SK-N-SH treated with all-trans-retinoic acid at 6 μM for 48 hours (cell line): Measurements from ENCODE around the gene NT5DC1.

Experiments
- ATAC-seq: fragments of 200-7000 bp; cut with Tn5 transposase; 3 replicates; pipeline ENCODE4 v1.9.1; 2020; ENCODE audit warnings: mild to moderate bottlenecking, moderate library complexity
- ARNTL ChIP-seq: fragments of 450-650 bp; formaldehyde crosslinking; IDR thresholded peaks from 2 replicates; pipeline ENCODE4 v1.5.0; 2020; ENCODE audit warnings: low read depth, mild to moderate bottlenecking, moderate library complexity, borderline replicate concordance
- CSDC2 ChIP-seq: fragments of 250-450 bp; sonication (Bioruptor Pico); IDR thresholded peaks from 2 replicates; pipeline ENCODE4 v1.5.0; 2020; ENCODE audit warnings: mild to moderate bottlenecking, moderate library complexity
- ESRRG ChIP-seq: fragments of 250-450 bp; sonication (Bioruptor Pico); IDR thresholded peaks from 2 replicates; pipeline ENCODE4 v1.6.1; 2021; ENCODE audit warnings: mild to moderate bottlenecking
- GLIS3 ChIP-seq: fragments of 250-450 bp; sonication (Bioruptor Pico); IDR thresholded peaks from 2 replicates; pipeline ENCODE4 v1.5.0; 2020; ENCODE audit warnings: mild to moderate bottlenecking, moderate library complexity
- ISL1 ChIP-seq: fragments of 250-450 bp; sonication (Bioruptor Pico); IDR thresholded peaks from 2 replicates; pipeline ENCODE4 v2.1.2; 2022; ENCODE audit warnings: mild to moderate bottlenecking, moderate library complexity
- PATZ1 ChIP-seq: fragments of 250-450 bp; sonication (Bioruptor Pico); IDR thresholded peaks from 2 replicates; pipeline ENCODE4 v1.8.0; 2020; ENCODE audit warnings: mild to moderate bottlenecking, moderate library complexity, borderline replicate concordance
- PPARA ChIP-seq: fragments of 250-450 bp; sonication (Bioruptor Pico); IDR thresholded peaks from 2 replicates; pipeline ENCODE4 v1.5.0; 2020; ENCODE audit warnings: mild to moderate bottlenecking, borderline replicate concordance
- RARB ChIP-seq: fragments of 250-450 bp; sonication (Bioruptor Pico); IDR thresholded peaks from 2 replicates; pipeline ENCODE4 v1.8.0; 2021; ENCODE audit warnings: mild to moderate bottlenecking, moderate library complexity
- SNAI2 ChIP-seq: fragments of 250-450 bp; sonication (Bioruptor Pico); IDR thresholded peaks from 2 replicates; pipeline ENCODE4 v1.5.0; 2020; ENCODE audit warnings: mild to moderate bottlenecking, moderate library complexity
- TCF4 ChIP-seq: fragments of 250-450 bp; sonication (Bioruptor Pico); IDR thresholded peaks from 2 replicates; pipeline ENCODE4 v1.8.0; 2021; ENCODE audit warnings: mild to moderate bottlenecking, moderate library complexity, borderline replicate concordance
- TOX ChIP-seq: fragments of 250-450 bp; sonication (Bioruptor Pico); IDR thresholded peaks from 2 replicates; pipeline ENCODE4 v1.8.0; 2021; ENCODE audit warnings: mild to moderate bottlenecking, moderate library complexity, borderline replicate concordance
- TSHZ2 ChIP-seq: fragments of 250-450 bp; sonication (Bioruptor Pico); IDR thresholded peaks from 2 replicates; pipeline ENCODE4 v1.5.0; 2020; ENCODE audit warnings: mild to moderate bottlenecking, moderate library complexity
- ZC3H10 ChIP-seq: fragments of 250-450 bp; sonication (Bioruptor Pico); IDR thresholded peaks from 2 replicates; pipeline ENCODE4 v1.5.1; 2021; ENCODE audit warnings: mild to moderate bottlenecking, moderate library complexity
- ZFP3 ChIP-seq: fragments of 250-450 bp; sonication (Bioruptor Pico); IDR thresholded peaks from 2 replicates; pipeline ENCODE4 v1.5.0; 2020; ENCODE audit warnings: mild to moderate bottlenecking, moderate library complexity
- ZFP30 ChIP-seq: fragments of 450-650 bp; formaldehyde crosslinking; IDR thresholded peaks from 2 replicates; pipeline ENCODE4 v1.5.0; 2022; ENCODE audit warnings: mild to moderate bottlenecking, moderate library complexity
- ZNF565 ChIP-seq: fragments of 450-650 bp; formaldehyde crosslinking; conservative IDR thresholded peaks from 2 replicates; pipeline ENCODE4 v1.5.0; 2020; ENCODE audit warnings: low read depth, mild to moderate bottlenecking, moderate library complexity
- ZNF70 ChIP-seq: fragments of 450-650 bp; formaldehyde crosslinking; IDR thresholded peaks from 2 replicates; pipeline ENCODE4 v1.5.0; 2020; ENCODE audit warnings: mild to moderate bottlenecking, moderate library complexity
- ZNF8 ChIP-seq: fragments of 450-650 bp; formaldehyde crosslinking; IDR thresholded peaks from 2 replicates; pipeline ENCODE4 v1.5.0; 2020; ENCODE audit warnings: mild to moderate bottlenecking, moderate library complexity
- TF ChIP-seq, protein P1 (sequence below): fragments of 250-450 bp; sonication (Bioruptor Pico); IDR thresholded peaks from 2 replicates; pipeline ENCODE4 v1.8.0; 2021; ENCODE audit warnings: low read depth, mild to moderate bottlenecking, moderate library complexity, borderline replicate concordance
- TF ChIP-seq, protein P2 (sequence below): fragments of 250-450 bp; sonication (Bioruptor Pico); IDR thresholded peaks from 2 replicates; pipeline ENCODE4 v1.5.1; 2021; ENCODE audit warnings: mild to moderate bottlenecking, moderate library complexity

Gene NT5DC1

GRCh38 chr6:116287689-116288282 is 187.1 kb downstream of the NT5DC1 start:
- ATAC-seq, result peak; percentile 87

DNA sequence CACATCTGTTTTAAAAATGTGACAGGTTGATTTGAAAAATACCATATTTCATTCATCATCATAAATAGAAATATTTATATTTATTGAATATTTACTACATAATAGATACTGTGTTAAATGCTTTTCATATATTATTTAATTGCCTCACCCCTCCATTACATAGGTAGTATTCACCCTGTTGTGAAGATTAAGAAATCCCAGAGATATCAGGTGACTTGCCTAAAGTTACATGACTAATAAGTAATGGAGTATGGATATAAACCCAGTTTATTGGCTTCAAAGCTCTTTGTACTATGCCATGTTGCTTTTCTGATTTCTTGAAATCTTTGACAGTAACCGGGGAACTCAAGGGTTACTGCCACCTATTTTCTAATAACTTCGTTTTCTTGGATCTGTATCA is 189.2 kb downstream of the NT5DC1 start:
- TF ChIP-seq ISL1, result no peak
- TF ChIP-seq, protein P1, sequence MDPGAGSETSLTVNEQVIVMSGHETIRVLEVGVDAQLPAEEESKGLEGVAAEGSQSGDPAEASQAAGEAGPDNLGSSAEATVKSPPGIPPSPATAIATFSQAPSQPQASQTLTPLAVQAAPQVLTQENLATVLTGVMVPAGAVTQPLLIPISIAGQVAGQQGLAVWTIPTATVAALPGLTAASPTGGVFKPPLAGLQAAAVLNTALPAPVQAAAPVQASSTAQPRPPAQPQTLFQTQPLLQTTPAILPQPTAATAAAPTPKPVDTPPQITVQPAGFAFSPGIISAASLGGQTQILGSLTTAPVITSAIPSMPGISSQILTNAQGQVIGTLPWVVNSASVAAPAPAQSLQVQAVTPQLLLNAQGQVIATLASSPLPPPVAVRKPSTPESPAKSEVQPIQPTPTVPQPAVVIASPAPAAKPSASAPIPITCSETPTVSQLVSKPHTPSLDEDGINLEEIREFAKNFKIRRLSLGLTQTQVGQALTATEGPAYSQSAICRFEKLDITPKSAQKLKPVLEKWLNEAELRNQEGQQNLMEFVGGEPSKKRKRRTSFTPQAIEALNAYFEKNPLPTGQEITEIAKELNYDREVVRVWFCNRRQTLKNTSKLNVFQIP (CRISPR knock-in tag), result no peak
- TF ChIP-seq TOX, result no peak
- TF ChIP-seq TCF4 (CRISPR knock-in tag), result no peak
- TF ChIP-seq ARNTL (CRISPR knock-in tag), result no peak
- TF ChIP-seq ZNF8 (CRISPR knock-in tag), result no peak
- TF ChIP-seq ZNF565 (CRISPR knock-in tag), result no peak
- TF ChIP-seq ZNF70 (CRISPR knock-in tag), result no peak
- no peak for TF ChIP-seq RARB (CRISPR knock-in tag)
- TF ChIP-seq ZFP30 (CRISPR knock-in tag), result no peak
- TF ChIP-seq CSDC2 (CRISPR knock-in tag), result no peak
- ATAC-seq, result no peak

More at GRCh38 chr6:116287689-116288282, 187.1 kb downstream of the NT5DC1 start:
- TF ChIP-seq ISL1, result no peak
- TF ChIP-seq ZFP30 (CRISPR knock-in tag), result no peak
- no peak for TF ChIP-seq ZNF8 (CRISPR knock-in tag)
- no peak for TF ChIP-seq PPARA (CRISPR knock-in tag)
- no peak for TF ChIP-seq PATZ1 (CRISPR knock-in tag)

- TF ChIP-seq PPARA (CRISPR knock-in tag) (no peak), GLIS3 (no peak), ARNTL (CRISPR knock-in tag) (no peak), ZNF565 (CRISPR knock-in tag) (no peak), ZNF70 (CRISPR knock-in tag) (no peak), CSDC2 (CRISPR knock-in tag) (no peak)
- TF ChIP-seq, protein P1 (CRISPR knock-in tag), result no peak
- TF ChIP-seq, protein P2, sequence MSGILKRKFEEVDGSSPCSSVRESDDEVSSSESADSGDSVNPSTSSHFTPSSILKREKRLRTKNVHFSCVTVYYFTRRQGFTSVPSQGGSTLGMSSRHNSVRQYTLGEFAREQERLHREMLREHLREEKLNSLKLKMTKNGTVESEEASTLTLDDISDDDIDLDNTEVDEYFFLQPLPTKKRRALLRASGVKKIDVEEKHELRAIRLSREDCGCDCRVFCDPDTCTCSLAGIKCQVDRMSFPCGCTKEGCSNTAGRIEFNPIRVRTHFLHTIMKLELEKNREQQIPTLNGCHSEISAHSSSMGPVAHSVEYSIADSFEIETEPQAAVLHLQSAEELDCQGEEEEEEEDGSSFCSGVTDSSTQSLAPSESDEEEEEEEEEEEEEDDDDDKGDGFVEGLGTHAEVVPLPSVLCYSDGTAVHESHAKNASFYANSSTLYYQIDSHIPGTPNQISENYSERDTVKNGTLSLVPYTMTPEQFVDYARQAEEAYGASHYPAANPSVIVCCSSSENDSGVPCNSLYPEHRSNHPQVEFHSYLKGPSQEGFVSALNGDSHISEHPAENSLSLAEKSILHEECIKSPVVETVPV, result no peak
- ATAC-seq, result no peak
Observed at GRCh38 chr6:116290799-116291198, 190.1 kb downstream of the NT5DC1 start.

DNA sequence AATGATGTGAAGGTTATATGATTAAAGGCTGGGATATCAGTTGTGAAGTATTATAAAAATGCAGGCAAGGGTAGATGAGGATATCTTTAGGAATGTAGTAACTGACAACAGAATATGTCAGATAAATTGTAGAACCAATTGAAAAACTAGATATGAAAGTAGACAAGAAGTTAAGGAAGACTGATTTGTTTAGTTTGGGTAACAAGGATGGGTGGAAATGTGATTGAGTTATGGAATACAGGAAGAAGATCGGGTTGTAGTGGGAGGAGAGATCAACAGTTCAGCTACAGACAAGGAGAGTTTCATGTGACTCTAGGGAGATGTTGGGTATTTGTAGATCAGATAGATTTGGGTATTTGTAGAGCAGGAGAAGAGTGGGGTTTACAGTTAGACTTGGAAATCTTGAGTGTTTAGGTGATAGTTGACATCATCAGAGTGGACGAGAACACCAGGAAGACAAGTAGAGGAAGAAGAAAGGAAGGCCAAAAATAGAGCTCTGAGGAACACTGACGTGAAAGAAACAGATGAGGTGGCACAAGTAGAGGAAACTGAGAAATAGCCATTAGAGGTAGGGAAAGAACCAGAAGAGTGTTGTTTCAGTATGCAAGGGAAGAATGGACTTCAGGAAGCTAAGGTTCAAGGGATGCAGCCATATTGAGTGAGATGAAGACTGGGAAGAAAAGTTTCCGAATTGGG is 191.2 kb downstream of the NT5DC1 start:
- TF ChIP-seq ISL1 (peak; percentile 29; the same call in 1 of the 2 replicates), ARNTL (CRISPR knock-in tag) (no peak)
- TF ChIP-seq, all 23 proteins: peak for 1
- ATAC-seq, result no peak; the same call in 2 of the 3 replicates

DNA sequence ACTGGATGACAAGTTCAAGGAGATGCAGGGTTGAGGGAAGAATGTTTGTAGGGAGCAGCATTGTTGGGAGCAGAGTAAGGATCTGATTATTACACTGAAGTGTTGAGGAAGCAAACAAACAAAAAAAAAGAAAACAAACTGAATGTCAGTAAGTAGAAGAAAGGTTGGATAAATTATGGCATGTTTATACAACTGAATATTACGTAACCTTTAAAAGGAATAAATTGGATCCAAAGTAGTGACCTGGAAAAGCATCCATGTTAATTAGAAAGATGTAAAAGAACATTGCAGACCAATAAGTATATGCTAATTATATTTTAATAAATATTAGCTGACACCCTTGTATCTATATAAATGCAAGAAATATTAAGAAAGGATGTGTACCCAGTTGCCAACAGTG is 191.9 kb downstream of the NT5DC1 start:
- ATAC-seq, result no peak
- TF ChIP-seq CSDC2 (CRISPR knock-in tag) (no peak), SNAI2 (CRISPR knock-in tag) (no peak), ZC3H10 (CRISPR knock-in tag) (no peak), ISL1 (no peak), ZNF8 (CRISPR knock-in tag) (no peak), ARNTL (CRISPR knock-in tag) (no peak), ZNF70 (CRISPR knock-in tag) (no peak), ZFP3 (no peak), TCF4 (CRISPR knock-in tag) (no peak), TSHZ2 (no peak), PPARA (CRISPR knock-in tag) (no peak), ESRRG (no peak), TOX (no peak)
- TF ChIP-seq, protein P1 (CRISPR knock-in tag), result no peak
